ENCODE results near the gene EPS8L2.
A peak's percentile ranks its signal among the peaks of the same experiment; 100 is the strongest.

EPS8L2 gene

GRCh38 chr11:721247-721740 is 15.3 kb downstream of the EPS8L2 start:
- no peak for DNase-seq (ENCODE audit: low read depth)
- TF ChIP-seq CTCF (IDR thresholded peaks at IDR 0.05; ENCODE audit: insufficient read depth, low read depth, low read length, missing control alignments): no peak
- no peak overlapping the region for H3K4me3 ChIP-seq (ENCODE audit: low read length)

GRCh38 chr11:721741-722345 is 15.8 kb downstream of the EPS8L2 start:
- H3K4me3 ChIP-seq (ENCODE audit: low read length): no peak overlapping the region
- DNase-seq (ENCODE audit: low read depth): no peak
- TF ChIP-seq CTCF (IDR thresholded peaks at IDR 0.05; ENCODE audit: insufficient read depth, low read depth, low read length, missing control alignments): no peak

GRCh38 chr11:722346-722811 is 16.3 kb downstream of the EPS8L2 start:
- no peak for TF ChIP-seq CTCF (IDR thresholded peaks at IDR 0.05; ENCODE audit: insufficient read depth, low read depth, low read length, missing control alignments)
- no peak for DNase-seq (ENCODE audit: low read depth)
- H3K4me3 ChIP-seq (ENCODE audit: low read length): no peak overlapping the region

GRCh38 chr11:723120-723883 is 17.3 kb downstream of the EPS8L2 start:
- peak; percentile 44 for TF ChIP-seq CTCF (IDR thresholded peaks at IDR 0.05; ENCODE audit: insufficient read depth, low read depth, low read length, missing control alignments)
- no peak overlapping the region for H3K4me3 ChIP-seq (ENCODE audit: low read length)
- DNase-seq (ENCODE audit: low read depth): peak; percentile 53

GRCh38 chr11:724049-724777 is 18.2 kb downstream of the EPS8L2 start:
- H3K4me3 ChIP-seq (ENCODE audit: low read length): no peak overlapping the region
- TF ChIP-seq CTCF (IDR thresholded peaks at IDR 0.05; ENCODE audit: insufficient read depth, low read depth, low read length, missing control alignments): no peak
- no peak for DNase-seq (ENCODE audit: low read depth)

- no peak for DNase-seq (ENCODE audit: low read depth)
- no peak overlapping the region for H3K4me3 ChIP-seq (ENCODE audit: low read length)
- TF ChIP-seq CTCF (IDR thresholded peaks at IDR 0.05; ENCODE audit: insufficient read depth, low read depth, low read length, missing control alignments): no peak
Observed at GRCh38 chr11:724778-725386, 18.9 kb downstream of the EPS8L2 start.

Measured in epithelial cell of esophagus (primary cell).